NAMALWA (cell line): ENCODE results near the gene WDR7.
A peak's percentile ranks its signal among the peaks of the same experiment; 100 is the strongest.

ENCODE experiments used
- DNase-seq: peaks from one replicate; pipeline ENCODE4 v3.0.0-alpha.2; 2015; ENCODE audit warnings: low spot score

WDR7 gene

DNA sequence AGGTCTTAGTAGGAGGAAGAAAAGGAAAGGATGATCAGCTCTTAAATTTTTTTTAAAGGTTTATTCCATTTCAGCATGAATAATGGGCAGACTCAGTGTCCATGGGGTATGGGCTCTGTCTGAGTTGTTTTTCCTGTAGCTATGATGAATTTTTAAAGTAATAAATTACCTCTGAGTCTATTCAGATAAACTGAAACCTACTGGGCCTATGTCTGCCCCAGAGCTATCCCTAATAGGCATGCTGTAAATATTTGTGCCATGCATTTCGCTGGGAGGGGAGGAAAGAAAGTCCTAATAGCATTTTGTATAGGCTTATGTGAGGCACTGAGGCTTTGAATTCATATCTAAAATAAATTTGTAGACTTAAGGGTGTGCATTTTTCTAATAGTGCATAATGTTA is 285.3 kb downstream of the WDR7 start:
- DNase-seq, result no peak

DNA sequence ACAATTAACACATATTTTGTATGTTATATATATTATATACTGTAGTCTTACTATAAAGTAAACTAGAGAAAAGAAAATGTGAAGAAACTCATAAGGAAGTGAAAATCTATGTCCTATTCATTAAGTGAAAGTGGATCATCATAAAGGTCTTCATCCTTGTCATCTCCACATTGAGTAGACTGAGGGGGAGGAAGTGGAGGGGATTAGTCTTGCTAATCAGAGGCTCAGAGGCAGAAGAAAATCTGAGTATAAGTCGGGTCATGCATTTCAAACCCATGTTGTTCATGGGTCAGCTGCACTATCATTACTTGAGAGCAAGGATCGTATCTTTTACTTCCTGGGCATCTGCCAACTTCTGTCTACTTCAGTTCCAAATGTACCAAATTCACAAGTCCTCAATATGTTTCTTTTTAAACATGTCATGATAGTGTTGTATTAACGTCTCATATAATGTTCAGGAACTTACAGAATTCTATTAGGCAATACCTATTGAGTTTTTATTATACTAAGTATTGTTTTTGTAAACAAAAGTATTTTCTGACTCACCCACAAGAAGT is 286.8 kb downstream of the WDR7 start:
- no peak for DNase-seq

DNA sequence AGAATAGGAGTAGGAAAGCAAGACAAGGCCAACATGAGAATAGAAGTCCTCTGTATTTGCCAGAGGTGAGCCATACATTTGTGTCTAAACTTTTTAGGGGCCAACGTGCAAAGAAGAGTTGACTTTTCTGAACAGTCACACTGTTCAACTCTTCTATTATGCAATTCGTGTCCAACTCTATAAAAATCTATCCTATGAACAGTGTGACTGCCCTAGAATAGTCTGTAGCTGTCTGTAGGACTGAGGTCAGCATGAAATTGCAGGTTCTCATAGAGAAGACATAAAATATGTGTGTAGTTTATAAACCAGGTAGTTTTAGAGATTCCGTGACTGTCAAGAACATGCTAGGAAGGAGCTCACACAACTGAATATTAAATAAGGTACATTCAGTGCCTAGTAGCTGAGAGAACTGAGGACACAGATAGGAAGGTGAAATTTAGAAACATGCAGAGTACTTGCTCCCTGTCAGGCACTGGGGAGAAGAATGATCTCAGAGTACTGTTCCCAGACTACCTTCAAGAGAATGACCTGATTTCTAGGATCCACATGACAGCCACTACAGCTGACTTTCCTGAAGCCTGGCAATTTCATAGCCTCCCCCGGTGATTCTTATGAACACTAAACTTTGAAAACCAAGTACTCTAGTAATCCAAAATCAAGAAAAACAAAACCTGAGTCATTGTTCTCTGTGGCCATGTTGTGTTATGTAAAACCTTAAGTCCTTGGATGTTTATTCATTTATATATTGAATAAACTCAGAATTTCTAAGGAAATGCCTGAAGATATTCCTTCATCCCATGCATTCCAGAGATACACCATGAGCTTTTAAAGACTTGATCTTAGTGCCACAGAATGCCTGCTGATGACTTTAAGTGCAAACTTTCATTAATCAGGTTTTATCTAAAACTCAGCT is 294.3 kb downstream of the WDR7 start:
- no peak for DNase-seq

DNA sequence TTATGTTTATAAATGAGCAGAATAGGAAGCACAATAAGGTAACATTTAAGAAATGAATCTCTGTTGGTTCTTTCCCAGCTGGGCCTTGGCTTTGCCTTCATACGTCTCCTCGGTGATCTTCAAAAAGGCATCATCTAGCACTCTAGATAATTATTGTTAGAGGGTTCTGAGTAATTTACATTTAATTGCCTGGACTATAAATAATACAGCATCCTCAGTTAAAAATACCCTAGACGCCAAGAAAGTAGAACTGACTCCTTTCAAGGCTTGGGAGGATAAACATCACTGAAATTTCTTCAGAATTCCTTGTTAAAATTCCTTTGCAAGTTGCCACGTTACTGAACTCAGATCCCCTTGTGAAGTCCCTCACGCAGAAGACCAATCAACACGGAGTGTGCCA is 296.1 kb downstream of the WDR7 start:
- DNase-seq, result no peak

DNA sequence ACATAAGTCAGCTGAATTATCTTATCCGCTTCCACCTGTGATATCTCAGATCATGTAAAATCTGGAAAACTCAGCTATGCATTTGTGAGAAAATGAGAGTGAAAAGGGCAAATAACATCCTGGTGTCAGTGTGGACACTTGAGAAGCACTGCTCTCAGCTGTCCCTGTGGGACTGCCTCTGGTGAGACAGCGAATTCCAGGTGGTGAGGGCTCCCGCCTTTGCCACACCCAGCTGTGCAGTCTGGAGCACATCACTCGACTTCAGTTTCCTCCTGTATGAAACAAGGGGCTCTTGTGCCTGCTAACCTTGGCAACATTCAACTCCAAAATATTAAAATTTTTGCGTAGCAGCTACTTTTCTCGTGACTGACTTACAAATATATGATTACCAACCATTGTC is 300.9 kb downstream of the WDR7 start:
- DNase-seq, result no peak

DNA sequence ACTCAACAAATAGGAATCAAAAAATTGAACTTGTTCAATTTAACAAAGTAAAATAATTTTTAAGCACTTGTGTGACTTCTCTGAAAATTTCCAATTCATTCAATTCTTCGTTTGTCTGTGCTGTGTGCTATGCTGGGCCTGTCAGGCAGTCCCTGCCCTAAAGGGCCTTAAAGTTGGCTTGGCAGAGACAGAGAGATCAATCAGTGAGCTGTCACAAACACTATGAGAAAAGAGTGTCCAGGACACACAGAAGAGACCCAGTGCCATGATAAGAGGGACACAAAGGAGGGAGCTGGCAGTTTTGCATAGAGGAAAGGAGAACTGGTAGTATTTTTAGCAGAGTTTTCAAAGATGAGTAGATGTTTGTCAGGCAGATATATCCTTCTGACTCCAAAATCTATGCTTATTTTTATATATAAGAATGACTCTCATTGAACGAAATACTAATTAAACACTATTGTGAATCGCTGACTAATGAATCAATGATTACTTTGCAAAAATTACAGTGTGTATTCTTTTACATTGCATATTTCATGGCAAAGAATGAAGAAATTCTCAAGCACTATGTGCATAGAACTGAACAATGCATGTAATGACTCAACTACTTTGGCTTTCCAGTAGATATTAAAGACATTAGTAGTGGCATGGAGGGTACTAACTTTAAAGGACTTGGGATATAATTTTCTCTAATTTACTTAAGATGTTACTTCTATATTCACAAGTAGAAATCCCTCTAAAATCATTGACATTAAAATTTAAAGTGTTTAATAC is 302.5 kb downstream of the WDR7 start:
- DNase-seq, result no peak

DNA sequence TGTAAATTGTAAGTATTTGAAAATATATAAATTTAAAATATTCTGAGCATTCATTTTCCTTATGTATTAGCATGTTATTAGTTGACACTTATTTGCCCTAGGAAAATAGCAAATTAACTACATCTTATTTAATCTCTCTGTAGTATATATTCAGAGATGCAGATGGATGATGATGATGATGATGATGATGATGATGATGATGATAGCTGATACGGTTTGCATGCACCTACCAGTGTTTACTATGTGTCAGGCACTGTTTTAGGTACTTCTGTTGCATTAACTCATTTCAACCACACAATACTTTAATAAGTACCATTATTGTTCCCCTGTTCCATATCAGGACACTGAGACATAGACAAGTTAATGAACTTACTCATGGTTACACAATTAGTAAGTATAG is 304.3 kb downstream of the WDR7 start:
- DNase-seq, result no peak

DNA sequence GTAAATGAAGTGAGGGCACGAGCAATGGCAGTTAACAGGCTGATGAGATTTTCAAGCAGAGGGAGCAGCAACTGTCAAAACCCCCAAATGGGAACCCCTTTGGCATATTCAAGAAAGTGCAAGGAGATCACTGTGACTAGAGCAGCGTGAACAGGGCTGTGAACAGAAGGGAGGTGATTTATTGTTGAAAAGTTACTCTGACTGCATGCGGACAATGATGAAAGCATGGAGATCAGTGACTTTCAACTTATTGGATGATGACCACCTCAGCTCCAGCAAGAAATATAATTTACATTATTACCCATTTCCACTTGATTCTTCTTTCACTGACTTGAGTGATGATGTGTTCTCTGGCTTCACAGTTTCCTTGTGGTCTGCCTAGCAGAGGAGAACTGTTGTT is 308.0 kb downstream of the WDR7 start:
- no peak for DNase-seq

DNA sequence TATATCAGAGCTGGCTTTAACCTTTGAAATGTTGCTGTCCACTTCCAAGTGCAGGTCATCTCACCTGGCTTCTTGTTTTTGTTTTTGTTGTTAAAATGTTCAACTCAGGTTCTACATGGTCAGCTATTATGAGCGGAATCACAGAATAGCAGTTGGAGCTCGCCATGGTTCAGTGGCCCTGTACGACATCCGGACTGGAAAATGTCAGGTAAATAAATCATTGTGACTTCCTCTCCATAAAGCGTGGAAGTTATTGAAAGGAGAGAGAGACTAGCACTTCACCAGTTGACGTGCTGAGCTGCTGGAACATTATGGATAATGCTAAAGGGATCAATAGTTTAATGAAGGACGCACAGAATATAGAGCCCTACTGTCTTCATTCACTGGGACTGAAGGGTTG is 311.2 kb downstream of the WDR7 start:
- DNase-seq, result no peak

DNA sequence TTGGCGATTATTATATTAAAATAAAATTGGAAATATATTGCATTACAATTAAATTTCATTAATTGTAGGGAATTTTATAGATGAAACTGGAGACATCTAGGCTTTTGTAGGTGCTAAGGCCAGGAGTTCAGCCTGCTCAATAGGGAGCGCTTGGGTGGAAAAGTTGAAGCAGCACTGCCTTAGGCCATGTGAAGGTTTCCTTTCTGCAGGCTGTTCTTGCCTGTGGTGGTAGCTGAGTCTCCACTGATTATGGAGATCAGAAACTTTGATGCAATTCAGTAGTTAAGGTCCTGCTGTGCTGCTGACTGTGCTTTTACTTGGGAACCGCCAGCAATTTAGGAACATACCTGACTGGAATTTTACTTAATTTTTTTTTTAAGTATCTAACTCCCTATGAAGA is 315.9 kb downstream of the WDR7 start:
- DNase-seq, result no peak

DNA sequence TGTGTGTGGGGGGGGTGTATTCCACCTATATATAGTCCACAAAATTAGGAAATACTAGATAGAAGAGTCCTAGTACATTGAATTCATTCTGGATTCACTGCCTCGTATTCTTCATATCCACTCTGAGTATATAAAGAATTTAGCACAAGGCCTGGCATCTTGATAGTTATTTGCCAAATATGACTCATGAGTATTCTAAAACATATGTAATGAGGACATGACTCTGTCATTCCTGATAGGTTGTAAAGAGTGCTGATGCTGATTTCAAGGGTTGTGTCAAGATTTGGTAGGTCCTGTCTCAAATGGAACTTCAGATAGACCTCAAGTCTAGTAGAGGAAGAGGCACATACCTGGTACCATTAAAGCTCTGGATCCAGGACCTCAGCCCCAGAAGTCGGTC is 322.3 kb downstream of the WDR7 start:
- DNase-seq, result no peak

DNA sequence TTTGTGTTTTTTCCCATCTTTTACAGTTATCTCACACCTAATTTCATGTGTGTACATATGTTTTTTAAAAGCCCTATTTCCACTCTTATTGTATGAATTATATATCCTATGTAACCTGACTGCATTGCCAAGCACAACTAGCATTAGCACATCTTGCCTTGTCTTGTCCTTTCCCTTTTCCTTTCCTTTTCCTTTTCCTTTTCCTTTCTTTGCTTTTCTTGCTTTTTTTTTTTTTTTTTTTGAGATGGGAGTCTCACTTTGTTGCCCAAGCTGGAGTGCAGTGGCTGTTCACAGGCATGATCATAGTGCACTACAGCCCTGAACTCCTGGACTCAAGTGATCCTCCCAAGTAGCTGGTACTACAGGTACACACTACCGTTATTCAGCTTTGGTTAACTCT is 323.0 kb downstream of the WDR7 start:
- DNase-seq, result no peak

DNA sequence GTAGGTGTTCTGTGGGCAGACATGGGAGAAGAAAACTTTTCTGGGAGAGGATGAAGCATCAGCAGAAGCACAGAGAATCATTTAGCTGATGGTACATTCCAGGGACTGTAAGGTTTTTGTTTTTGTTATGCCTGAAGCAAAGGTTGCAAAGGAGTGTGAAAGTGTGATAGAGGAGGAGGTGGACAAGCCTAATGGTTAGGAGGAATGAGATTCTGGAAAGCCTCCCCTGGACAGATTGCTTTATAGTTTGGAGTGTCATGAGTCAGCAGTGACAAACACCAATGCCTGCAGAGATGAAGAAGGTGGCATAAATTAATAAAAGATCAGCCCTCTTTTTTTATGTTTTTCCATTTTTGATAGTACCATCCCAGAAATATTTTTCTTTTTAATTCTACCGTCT is 324.1 kb downstream of the WDR7 start:
- DNase-seq, result no peak

DNA sequence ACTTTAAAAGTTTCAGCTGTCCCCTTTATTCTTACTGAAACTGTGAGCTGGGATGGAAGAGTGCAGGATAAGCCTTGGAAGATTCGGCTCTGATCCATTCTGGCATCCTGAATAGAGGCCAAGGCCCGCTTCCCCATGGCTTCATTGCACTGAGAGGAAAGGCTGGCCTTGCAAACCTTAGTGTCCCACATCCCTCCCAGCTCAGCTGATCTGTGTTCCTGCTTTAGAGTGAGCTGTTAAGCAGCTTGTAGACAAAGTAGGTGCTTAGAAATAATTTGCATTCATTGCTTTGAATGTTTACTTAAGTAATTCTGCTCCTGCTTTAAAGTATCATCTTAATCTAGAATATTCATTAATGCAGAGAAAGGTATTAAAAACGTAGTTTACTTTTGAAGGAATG is 326.1 kb downstream of the WDR7 start:
- no peak for DNase-seq

DNA sequence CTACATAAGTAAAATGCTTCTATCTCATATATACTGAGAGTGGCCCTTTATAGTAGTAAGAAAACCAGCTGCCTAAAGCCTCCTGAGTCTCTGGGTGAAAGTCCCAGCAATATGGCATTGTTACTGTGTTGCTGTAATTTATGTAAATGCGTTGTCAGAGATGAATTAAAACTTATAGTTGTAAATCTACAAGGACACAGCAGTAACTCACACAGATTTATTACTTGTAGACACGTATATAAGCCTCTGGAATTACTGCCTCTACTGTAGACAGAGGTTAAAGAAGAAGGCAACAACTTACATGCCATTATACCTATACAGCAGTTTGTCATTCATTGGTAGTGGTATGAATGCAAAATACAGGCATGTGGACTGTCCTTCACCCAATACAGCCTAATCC is 326.6 kb downstream of the WDR7 start:
- DNase-seq, result no peak

DNA sequence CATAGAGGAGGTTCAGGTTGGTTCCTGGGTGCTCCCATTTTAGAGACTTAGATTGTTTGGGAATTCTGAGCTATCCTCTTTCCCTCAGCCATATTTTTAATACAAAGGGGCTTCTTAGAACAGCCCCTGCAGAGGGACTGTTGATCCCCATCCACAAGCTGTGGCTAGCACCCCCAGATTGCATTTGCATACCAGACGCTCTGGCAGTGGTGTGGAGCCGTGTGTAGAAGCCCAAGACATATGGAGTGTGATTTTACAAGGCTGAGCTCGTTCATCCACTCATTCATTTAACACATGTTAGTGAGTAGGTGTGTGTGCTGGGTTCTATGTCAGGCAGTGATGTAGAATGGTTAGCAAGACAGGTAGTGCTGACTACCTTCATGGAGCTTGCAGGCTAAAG is 329.0 kb downstream of the WDR7 start:
- no peak for DNase-seq

DNA sequence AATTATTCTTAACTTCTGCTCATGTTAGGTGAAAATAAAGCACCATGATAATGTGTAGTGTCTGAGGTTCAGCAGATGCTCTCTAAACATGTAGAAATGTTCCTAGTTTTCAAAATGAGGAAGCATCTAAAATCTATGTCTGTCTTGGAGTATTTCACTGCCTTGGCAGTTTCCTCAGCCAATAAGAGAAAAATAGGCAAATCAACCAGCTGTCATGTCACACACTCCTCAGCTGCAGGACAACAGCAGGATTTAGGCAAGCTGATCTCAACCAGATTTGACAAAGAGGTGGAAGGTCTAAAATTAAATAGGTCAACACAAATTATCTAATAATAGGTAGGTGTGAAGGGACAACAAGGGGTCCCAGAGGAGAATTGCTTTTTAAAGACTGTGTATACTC is 331.6 kb downstream of the WDR7 start:
- peak; percentile 16 for DNase-seq

DNA sequence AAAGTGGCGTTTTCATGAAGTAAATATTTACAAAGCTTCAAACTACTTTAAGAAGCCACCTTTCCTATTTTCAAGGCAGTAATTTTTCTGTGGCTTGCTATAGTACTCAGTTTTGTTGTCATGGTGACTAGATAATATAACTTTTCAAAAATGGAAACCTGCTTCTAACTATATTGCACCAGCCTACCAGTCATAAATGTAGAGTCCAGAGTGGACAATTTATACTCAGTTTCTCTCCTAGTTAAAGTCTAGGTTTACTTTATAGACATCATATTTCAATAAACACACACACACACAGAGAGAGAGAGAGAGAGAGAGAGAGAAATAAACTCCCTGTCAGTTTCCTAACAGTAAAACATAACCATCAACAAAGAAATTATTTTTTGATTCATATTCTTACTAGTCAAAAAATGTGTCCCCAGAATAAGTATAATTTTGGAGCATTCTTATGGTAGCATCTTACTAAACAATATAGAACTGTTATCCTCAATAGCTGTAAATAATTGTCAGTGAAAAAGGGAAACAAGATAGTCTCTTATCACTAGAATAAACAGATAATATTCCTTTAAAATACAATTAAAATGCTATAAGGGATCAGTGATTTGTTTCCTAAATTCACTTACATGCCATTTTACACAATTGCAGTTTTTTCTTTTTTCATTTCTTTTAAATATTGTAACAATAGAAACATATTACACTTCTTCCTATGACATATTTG is 332.3 kb downstream of the WDR7 start:
- no peak for DNase-seq

DNA sequence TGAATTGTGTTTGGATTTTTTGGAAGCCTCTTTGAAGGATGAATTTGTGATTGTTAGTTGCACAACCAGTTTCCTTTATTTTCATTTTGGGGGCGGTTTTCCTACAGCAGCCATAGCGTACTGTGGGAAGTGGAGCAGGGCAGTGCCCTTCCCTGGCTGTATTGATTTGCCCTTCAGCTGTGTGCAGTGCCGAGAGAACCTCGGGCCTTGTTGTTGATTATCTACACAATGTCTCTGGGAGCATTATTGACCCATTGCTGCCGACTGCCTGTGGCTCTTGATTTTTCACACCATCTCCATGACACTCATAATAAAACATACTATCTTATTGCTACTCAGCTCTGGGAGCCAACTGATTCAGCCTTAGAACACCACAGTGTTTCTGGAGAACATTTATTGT is 333.6 kb downstream of the WDR7 start:
- no peak for DNase-seq

DNA sequence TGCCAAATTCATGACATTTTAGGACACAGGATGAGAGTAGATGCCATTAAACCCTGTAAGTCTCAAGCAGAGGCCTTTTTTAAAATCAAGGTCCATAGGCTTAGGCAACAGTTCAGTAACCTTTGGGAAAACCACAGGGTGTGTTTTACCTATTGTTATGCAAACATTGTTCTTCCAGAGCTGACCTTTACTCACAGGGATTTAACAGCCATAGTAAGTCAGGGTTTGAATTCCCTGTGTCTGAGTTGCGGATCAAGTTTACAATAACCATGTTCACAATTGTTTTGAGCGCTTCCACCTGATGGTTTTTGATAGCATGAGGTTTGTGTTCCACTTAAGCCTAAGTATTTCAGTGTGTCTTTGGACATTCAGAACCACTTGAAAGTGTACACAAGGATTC is 335.7 kb downstream of the WDR7 start:
- DNase-seq, result no peak

DNA sequence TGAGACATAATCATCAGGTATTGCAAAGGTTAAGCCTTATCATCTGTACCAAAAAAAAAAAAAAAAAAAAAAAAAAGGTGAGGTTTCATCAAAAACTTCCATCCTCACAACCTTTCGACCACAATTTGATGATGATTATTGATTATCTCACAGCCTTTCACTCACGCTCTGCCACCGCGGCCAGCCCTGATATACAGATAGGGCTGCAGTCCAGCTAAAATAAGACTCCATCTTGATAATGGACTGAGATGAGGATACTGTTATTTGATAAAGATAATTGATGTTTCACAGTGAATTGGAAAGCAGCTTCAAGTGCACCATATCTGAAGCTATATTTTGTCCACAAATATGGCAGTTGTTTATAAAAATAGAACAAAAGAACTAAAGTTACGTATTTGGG is 336.1 kb downstream of the WDR7 start:
- no peak for DNase-seq

DNA sequence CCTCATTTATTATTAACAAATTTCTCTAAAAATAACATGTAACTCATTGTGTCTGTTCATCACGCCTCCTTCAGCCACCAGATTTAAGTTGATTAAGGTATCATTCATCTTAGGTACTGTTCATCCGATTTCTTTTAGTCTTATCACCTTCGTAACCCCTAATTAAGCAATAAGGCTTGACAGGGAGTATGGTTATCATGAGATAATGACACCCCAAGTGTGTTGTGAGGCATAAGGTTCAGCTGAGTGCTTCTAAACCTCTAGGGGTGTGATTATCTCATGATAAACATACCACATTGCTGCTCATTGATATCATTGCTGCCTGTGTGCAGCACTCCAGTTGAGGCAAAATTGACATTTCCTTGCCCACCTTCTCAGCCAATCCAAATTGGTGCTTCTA is 336.9 kb downstream of the WDR7 start:
- DNase-seq, result no peak

DNA sequence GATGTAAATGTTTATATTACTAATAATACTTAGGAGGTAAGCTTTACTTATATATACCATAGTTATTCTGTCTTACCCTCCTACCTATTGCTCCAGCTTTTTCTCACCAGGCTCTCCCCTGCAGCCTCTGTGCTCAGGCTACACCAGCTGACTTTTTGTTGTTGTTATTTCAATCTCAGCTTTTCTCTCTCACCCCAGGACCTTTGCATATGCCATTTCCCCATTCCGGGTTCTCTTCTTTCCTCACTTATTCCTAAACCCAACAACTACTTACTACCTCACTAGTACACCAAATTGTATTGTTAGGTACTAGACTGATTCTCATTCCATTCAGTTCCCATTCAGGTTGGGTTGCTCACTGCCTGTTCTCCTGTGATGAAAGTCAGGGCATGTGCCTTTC is 339.5 kb downstream of the WDR7 start:
- no peak for DNase-seq
